ENCODE results near the gene OGFR. TPM values are rescaled to one million over a fixed set of nuclear protein-coding genes. Genes with fewer than 3 reads are reported as not detected.

The OGFR gene
- total RNA-seq, 1 donor from 2014 or later = 7.0 TPM

GRCh38 chr20:62837790-62838127 lies 33.1 kb downstream of the OGFR start:
- DNase-seq (ENCODE audit: low spot score) = no peak
- Histone ChIP-seq H3K9ac (no peak overlapping the region), H2AFZ (replicated peaks) (no peak overlapping the region), H4K20me1 (ENCODE audit: low read depth) (peaks cover 5% of the 10 kb centered on the region), H3K9me3 (ENCODE audit: low read depth) (no peaks in the 10 kb centered on the region), H3K27ac (no peak overlapping the region), H3K4me1 (peaks cover 24% of the 10 kb centered on the region), H3F3A (ENCODE audit: low read depth) (peaks cover 18% of the 10 kb centered on the region), H3K27me3 (no peaks in the 10 kb centered on the region), H3K4me2 (no peak overlapping the region), H3K36me3 (no peaks in the 10 kb centered on the region), H3K79me2 (ENCODE audit: low read depth) (no peaks in the 10 kb centered on the region), H3K4me3 (no peak overlapping the region)
- no peak for TF ChIP-seq EZH2 (IDR thresholded peaks at IDR 0.05)
- TF ChIP-seq EZH2phosphoT487 (IDR thresholded peaks at IDR 0.05) = no peak
- no peak for TF ChIP-seq CTCF (IDR thresholded peaks at IDR 0.05)
- peaks cover 26% of the 10 kb centered on the region for H3K4me1 Mint-ChIP-seq
- H3K27ac Mint-ChIP-seq = no peak overlapping the region
- no peak overlapping the region for H3K4me3 Mint-ChIP-seq
- H3K36me3 Mint-ChIP-seq = no peaks in the 10 kb centered on the region
- peaks cover 4% of the 10 kb centered on the region for H3K27me3 Mint-ChIP-seq (ENCODE audit: insufficient read depth, low read depth)
- H3K9me3 Mint-ChIP-seq = no peaks in the 10 kb centered on the region

- Histone ChIP-seq H3K4me3 (no peak overlapping the region), H3K4me1 (peaks cover 19% of the 10 kb centered on the region), H3K9ac (no peak overlapping the region), H3K27me3 (no peaks in the 10 kb centered on the region), H3K4me2 (no peak overlapping the region), H2AFZ (replicated peaks) (no peak overlapping the region), H4K20me1 (ENCODE audit: low read depth) (peaks cover 5% of the 10 kb centered on the region), H3K9me3 (ENCODE audit: low read depth) (no peaks in the 10 kb centered on the region), H3K27ac (no peak overlapping the region), H3F3A (ENCODE audit: low read depth) (peaks cover 13% of the 10 kb centered on the region), H3K79me2 (ENCODE audit: low read depth) (no peaks in the 10 kb centered on the region), H3K36me3 (no peaks in the 10 kb centered on the region)
- TF ChIP-seq EZH2 (IDR thresholded peaks at IDR 0.05) (no peak), CTCF (IDR thresholded peaks at IDR 0.05) (no peak), EZH2phosphoT487 (IDR thresholded peaks at IDR 0.05) (no peak)
- no peak for DNase-seq (ENCODE audit: low spot score)
- no peaks in the 10 kb centered on the region for H3K9me3 Mint-ChIP-seq
- H3K4me1 Mint-ChIP-seq = peaks cover 21% of the 10 kb centered on the region
- H3K36me3 Mint-ChIP-seq = no peaks in the 10 kb centered on the region
- no peak overlapping the region for H3K27ac Mint-ChIP-seq
- H3K27me3 Mint-ChIP-seq (ENCODE audit: insufficient read depth, low read depth) = peaks cover 4% of the 10 kb centered on the region
- H3K4me3 Mint-ChIP-seq = no peak overlapping the region
Measured at GRCh38 chr20:62838128-62838891, 33.7 kb downstream of the OGFR start.

GRCh38 chr20:62839261-62839660 lies 34.6 kb downstream of the OGFR start:
- Mint-ChIP-seq H3K27me3 (ENCODE audit: insufficient read depth, low read depth) (peaks cover 6% of the 10 kb centered on the region), H3K27ac (no peak overlapping the region), H3K9me3 (no peaks in the 10 kb centered on the region), H3K4me1 (peaks cover 18% of the 10 kb centered on the region), H3K36me3 (peaks cover 7% of the 10 kb centered on the region), H3K4me3 (no peak overlapping the region)
- Histone ChIP-seq H3K9ac (no peak overlapping the region), H3K79me2 (ENCODE audit: low read depth) (no peaks in the 10 kb centered on the region), H4K20me1 (ENCODE audit: low read depth) (peaks cover 5% of the 10 kb centered on the region), H3K27me3 (no peaks in the 10 kb centered on the region), H2AFZ (replicated peaks) (no peak overlapping the region), H3K36me3 (no peaks in the 10 kb centered on the region), H3K4me2 (no peak overlapping the region), H3K4me1 (peaks cover 19% of the 10 kb centered on the region), H3K27ac (no peak overlapping the region), H3K9me3 (ENCODE audit: low read depth) (no peaks in the 10 kb centered on the region), H3K4me3 (no peak overlapping the region), H3F3A (ENCODE audit: low read depth) (peaks cover 18% of the 10 kb centered on the region)
- no peak for DNase-seq (ENCODE audit: low spot score)
- TF ChIP-seq EZH2phosphoT487 (IDR thresholded peaks at IDR 0.05) (no peak), EZH2 (IDR thresholded peaks at IDR 0.05) (no peak), CTCF (IDR thresholded peaks at IDR 0.05) (no peak)

All from neural progenitor cell (in vitro differentiated cells).